ENCODE data around the gene B3GAT1. TPM values are rescaled to one million over a fixed set of nuclear protein-coding genes. Genes with fewer than 3 reads are reported as not detected.

The B3GAT1 gene
- total RNA-seq, 1 experiment from 2014 or later, result not detected

- CTCF ChIA-PET, result no interaction called here
- TF ChIP-seq POLR2A (IDR thresholded peaks at IDR 0.05; ENCODE audit: borderline replicate concordance, extremely low read depth, insufficient read depth, insufficient read length) (no peak), ZBTB33 (IDR thresholded peaks at IDR 0.05; ENCODE audit: extremely low read depth, insufficient replicate concordance, low read length) (no peak), ELF1 (IDR thresholded peaks at IDR 0.05; ENCODE audit: borderline replicate concordance, low read depth) (no peak), FOSL1 (IDR thresholded peaks at IDR 0.05; ENCODE audit: low read depth) (no peak), ATF3 (IDR thresholded peaks at IDR 0.05) (no peak), YY1 (IDR thresholded peaks at IDR 0.05; ENCODE audit: extremely low read depth, insufficient replicate concordance, low read depth, low read length) (no peak), SRF (IDR thresholded peaks at IDR 0.05; ENCODE audit: low read depth) (no peak), MAX (IDR thresholded peaks at IDR 0.05) (no peak), ZFX (IDR thresholded peaks at IDR 0.05) (no peak), ZNF274 (IDR thresholded peaks at IDR 0.05; ENCODE audit: low read depth, low read length) (no peak), SIN3A (IDR thresholded peaks at IDR 0.05; ENCODE audit: low read depth) (no peak), EZH2phosphoT487 (IDR thresholded peaks at IDR 0.05; ENCODE audit: borderline replicate concordance) (no peak), SP1 (IDR thresholded peaks at IDR 0.05; ENCODE audit: low read depth) (no peak), CBX3 (IDR thresholded peaks at IDR 0.05; ENCODE audit: low read depth) (no peak)
- RAD21 ChIA-PET (ENCODE audit: low non-redundant PET in 1 of 2, low total read pairs in 2 of 2, uncharacterized antibody in 2 of 2, unreplicated experiment in 2 of 2), result no interaction called here
Measured at GRCh38 chr11:134442246-134442645, 30.2 kb upstream of the B3GAT1 start.

More at GRCh38 chr11:134442246-134442645, 30.2 kb upstream of the B3GAT1 start:
- Histone ChIP-seq H2AFZ (ENCODE audit: low read depth, low read length, poor library complexity, severe bottlenecking) (no peak overlapping the region), H3K79me2 (ENCODE audit: insufficient read depth, low read length) (no peaks in the 10 kb centered on the region), H3K4me1 (ENCODE audit: control insufficient read depth in 1 of 2, insufficient read depth in 2 of 2, low read length in 2 of 2) (no peaks in the 10 kb centered on the region), H3K4me2 (ENCODE audit: low read length) (no peak overlapping the region), H4K20me1 (ENCODE audit: insufficient read depth) (no peaks in the 10 kb centered on the region), H3K4me3 (replicated peaks in 1 of 2; ENCODE audit: low read depth in 1 of 2, low read length in 2 of 2) (no peak overlapping the region), H3K9ac (ENCODE audit: low read length) (no peak overlapping the region), H3K9me2 (ENCODE audit: insufficient read depth) (no peaks in the 10 kb centered on the region), H3K27ac (ENCODE audit: low read depth, low read length) (no peak overlapping the region), H3K9me3 (ENCODE audit: control insufficient read depth in 1 of 2, insufficient read depth in 1 of 2, low read depth in 1 of 2, low read length in 2 of 2) (no peaks in the 10 kb centered on the region), H3K27me3 (ENCODE audit: insufficient read depth, low read length) (no peaks in the 10 kb centered on the region), H3K36me3 (ENCODE audit: control insufficient read depth in 1 of 2, insufficient read depth in 2 of 2, low read length in 2 of 2) (no peaks in the 10 kb centered on the region; a peak in 1 of 4 replicates)
- intact Hi-C loops (cut with micrococcal nuclease), result no loop called here
- POLR2A ChIA-PET, result no interaction called here
- ATAC-seq, result no peak
- DNase-seq (ENCODE audit: low read depth, low spot score), result no peak
- BruUV-seq (replicated peaks), result no TSS peak

All from HCT116 (cell line).